ENCODE data around the gene HSPB2.

Gene HSPB2

DNA sequence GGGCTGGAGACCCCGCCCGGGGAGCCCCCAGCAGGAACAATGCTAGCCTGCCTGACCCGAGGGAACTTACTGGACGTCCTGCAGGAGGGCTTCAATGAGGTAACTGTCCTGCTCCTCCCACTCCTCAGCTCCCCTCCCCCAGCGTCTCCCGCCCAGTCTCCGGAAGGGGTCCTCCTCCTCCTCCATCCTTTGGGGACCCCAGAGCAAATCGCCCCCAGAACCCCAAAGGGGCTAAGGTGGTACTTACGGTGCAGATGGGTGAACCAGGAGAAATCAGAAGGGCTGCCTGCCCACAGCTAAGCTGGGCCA is 24.9 kb downstream of the HSPB2 start:
- DNase-seq (ENCODE audit: low read depth): no peak
- TF ChIP-seq, protein P1, sequence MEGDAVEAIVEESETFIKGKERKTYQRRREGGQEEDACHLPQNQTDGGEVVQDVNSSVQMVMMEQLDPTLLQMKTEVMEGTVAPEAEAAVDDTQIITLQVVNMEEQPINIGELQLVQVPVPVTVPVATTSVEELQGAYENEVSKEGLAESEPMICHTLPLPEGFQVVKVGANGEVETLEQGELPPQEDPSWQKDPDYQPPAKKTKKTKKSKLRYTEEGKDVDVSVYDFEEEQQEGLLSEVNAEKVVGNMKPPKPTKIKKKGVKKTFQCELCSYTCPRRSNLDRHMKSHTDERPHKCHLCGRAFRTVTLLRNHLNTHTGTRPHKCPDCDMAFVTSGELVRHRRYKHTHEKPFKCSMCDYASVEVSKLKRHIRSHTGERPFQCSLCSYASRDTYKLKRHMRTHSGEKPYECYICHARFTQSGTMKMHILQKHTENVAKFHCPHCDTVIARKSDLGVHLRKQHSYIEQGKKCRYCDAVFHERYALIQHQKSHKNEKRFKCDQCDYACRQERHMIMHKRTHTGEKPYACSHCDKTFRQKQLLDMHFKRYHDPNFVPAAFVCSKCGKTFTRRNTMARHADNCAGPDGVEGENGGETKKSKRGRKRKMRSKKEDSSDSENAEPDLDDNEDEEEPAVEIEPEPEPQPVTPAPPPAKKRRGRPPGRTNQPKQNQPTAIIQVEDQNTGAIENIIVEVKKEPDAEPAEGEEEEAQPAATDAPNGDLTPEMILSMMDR (IDR thresholded peaks at IDR 0.05; ENCODE audit: insufficient read depth, low read depth, low read length, missing control alignments): no peak
- peak overlapping the region; percentile 49 for H3K4me3 ChIP-seq (ENCODE audit: low read length)

DNA sequence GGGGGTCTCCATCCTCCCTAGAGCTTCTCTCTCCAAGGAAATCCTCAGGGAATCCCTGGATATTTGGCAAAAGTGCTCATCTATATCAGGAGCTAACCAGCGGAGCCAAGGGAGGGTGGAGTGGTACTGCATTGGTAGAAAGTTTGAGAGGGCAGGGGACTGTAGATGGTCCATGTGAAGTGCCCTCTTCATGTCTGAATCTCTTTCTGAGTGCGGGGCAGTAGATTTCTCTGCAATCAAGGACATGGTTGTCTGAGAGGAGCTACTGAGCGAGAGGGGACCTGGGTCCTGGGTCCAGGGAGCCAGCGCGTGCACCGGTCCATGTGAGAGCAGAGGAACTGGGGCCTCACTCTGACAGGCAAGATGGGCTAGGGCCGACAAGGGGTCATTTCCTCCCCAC is 25.3 kb downstream of the HSPB2 start:
- TF ChIP-seq, protein P1 (IDR thresholded peaks at IDR 0.05; ENCODE audit: insufficient read depth, low read depth, low read length, missing control alignments): no peak
- H3K4me3 ChIP-seq (ENCODE audit: low read length): no peak overlapping the region
- no peak for DNase-seq (ENCODE audit: low read depth)

DNA sequence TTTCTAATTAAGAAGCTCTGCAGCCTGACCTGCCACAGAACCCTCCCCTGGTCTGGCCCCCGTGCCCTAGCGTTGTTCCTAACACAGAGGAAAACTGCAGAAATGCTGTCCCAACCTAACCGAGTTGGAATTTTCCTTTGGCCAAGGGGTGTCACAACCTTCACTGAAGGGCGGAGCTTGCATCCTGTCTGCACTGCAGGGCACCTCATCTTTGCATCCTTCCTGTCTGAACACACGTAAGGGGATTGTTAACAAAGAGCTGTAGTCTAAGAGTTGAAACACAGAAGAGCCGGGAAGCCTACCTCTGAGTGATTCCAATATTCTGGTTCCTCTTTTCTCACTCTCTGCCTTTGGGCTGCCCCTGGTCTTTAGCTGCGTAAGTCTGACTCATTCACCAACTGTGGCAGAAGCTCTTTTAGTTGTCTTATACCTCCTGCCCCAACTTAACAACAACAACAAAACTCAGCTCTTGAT is 26.2 kb downstream of the HSPB2 start:
- H3K4me3 ChIP-seq (ENCODE audit: low read length): no peak overlapping the region
- DNase-seq (ENCODE audit: low read depth): peak; percentile 62
- TF ChIP-seq, protein P1 (IDR thresholded peaks at IDR 0.05; ENCODE audit: insufficient read depth, low read depth, low read length, missing control alignments): no peak

DNA sequence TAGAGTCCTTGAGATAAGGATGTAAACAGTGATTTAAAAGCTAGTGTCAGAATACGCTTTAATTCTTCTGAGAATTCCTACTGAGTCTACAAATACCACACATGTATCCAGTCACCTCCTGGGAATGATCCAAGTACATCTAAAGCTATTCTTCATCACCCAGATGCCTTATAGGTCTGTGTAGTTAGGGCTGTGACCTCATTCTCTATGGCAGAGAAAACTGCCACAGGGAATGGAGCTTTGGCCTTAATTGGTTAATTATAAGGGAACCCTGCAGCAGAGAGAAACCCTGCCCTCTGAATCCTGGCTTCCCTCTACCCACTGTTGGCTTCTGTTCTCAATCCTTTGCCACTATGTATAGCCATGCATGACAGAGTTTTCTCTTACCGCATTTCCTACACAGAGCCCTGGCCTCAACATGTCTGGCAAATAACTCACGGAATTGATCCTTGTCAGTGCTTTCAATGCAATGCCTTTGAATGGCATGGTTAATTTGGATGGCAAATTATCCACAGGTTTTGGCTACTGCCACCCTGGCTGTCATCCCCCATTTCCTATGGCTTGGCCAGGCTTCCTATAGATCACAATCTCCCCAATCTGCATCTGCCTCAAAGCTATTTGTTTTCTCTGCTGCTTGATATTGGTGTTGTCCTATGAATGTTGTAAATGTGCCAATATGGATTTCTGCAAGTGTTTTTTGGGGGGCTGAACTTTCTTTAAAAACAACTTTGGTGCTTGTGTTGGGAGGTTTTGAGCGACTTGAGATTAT is 27.5 kb downstream of the HSPB2 start:
- H3K4me3 ChIP-seq (ENCODE audit: low read length): no peak overlapping the region
- TF ChIP-seq, protein P1 (IDR thresholded peaks at IDR 0.05; ENCODE audit: insufficient read depth, low read depth, low read length, missing control alignments): no peak
- peak; percentile 82 for DNase-seq (ENCODE audit: low read depth)

DNA sequence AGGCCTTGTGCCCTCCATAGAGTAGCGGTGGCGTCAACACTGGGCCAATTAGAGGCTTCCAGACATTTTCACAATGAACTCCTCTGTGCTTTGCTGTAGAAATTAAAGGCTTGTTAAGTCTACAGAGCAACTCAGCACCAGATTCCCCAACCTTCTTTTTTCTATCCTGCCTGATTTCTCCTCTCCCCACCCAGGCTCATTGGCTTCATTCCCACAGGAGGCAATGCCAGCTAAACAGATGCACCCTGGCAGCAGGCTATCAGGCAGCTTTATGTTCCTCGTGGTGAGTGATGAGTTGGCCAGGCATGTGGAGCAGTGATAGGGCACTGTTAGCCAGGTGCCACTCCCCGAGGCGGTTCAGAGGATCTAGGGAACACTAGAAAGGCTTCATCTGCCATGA is 29.4 kb downstream of the HSPB2 start:
- peak; percentile 78 for DNase-seq (ENCODE audit: low read depth)
- H3K4me3 ChIP-seq (ENCODE audit: low read length): no peak overlapping the region
- TF ChIP-seq, protein P1 (IDR thresholded peaks at IDR 0.05; ENCODE audit: insufficient read depth, low read depth, low read length, missing control alignments): no peak

DNA sequence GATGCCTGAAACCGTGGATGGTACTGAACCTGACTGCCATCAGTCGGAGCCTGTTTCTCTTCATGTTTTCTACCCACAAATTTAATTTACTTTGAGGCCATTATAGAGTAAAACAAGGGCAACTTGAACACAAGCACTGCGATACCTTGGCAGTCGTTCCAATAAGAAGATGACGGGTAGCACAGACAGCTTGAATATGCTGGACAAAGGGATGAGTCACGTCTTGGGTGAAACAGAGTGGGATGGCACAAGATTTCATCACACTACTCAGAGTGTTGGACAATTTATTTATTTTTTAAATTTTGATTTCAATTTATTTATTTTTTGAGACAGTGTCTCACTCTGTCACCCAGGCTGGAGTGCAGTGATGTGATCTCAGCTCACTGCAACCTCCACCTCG is 30.3 kb downstream of the HSPB2 start:
- H3K4me3 ChIP-seq (ENCODE audit: low read length): no peak overlapping the region
- peak; percentile 85 for DNase-seq (ENCODE audit: low read depth)
- TF ChIP-seq, protein P1 (IDR thresholded peaks at IDR 0.05; ENCODE audit: insufficient read depth, low read depth, low read length, missing control alignments): no peak

DNA sequence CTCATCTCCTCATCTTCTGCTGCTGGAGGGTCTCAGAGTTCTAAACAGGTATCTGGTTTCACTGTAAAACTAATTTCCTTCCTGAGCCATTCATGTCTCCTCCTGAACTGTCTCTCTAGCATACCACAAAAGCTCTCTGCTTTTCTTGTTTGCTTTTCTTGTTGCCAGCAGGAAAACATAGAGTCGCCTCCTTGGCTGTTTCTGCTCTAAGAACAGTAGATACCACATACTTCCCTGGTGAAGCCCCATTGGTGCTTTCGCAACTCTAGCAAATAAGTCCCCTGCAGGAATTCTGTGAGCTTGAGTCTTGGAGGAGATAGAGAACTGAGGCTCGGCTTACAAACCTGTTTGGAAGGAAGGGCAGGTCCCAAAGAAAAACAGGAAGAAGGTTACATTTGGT is 31.6 kb downstream of the HSPB2 start:
- no peak overlapping the region for H3K4me3 ChIP-seq (ENCODE audit: low read length)
- peak; percentile 79 for DNase-seq (ENCODE audit: low read depth)
- TF ChIP-seq, protein P1 (IDR thresholded peaks at IDR 0.05; ENCODE audit: insufficient read depth, low read depth, low read length, missing control alignments): no peak
